Adrenal gland (tissue), 5 donors: ENCODE measurements around the gene PTPRN2.

Source experiments
- POLR2A ChIP-seq, 2 donors: fragments of 450-650 bp; IDR thresholded peaks; one replicate each; pipeline ENCODE4 v1.6.1; 2017; ENCODE audit warnings: antibody characterized with exemption in 2 of 2, mild to moderate bottlenecking in 2 of 2, moderate library complexity in 1 of 2
- TF ChIP-seq, protein P1 (sequence below), 6 experiments: fragments of 450-650 bp in 4 of 6; fragments of 200-600 bp in 2 of 6; sonication (generic) in 1 of 6; IDR thresholded peaks; 1 replicate in 5 of 6; 2 replicates in 1 of 6; pipeline versions ENCODE4 v1.5.1 to v1.8.0; 2016 to 2021; ENCODE audit warnings: antibody characterized with exemption in 6 of 6, mild to moderate bottlenecking in 2 of 6, moderate library complexity in 1 of 6
- donor health status: DM: no; HTN: no; CAD: no.

DNA sequence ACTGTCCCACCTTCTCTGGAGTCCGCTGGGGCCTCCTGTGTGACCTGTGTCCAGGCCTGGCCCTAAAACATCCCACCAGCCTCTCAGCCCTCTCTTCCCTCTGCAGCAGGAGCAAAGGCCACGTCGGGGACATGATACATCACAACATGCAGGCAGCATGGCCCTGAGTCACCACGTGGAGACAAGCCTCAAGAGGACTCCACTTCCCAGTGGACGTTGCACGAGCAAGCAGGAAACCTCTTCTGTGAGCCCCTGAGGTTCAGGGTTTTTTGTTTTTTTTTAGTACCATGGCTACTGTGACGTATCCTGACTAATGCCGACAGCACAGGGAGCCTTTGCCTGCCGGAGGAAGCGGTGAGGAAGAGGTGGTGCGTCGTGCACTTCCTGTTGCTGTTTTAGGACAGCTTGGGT is 1084.9 kb downstream of the PTPRN2 start:
- TF ChIP-seq, protein P1, sequence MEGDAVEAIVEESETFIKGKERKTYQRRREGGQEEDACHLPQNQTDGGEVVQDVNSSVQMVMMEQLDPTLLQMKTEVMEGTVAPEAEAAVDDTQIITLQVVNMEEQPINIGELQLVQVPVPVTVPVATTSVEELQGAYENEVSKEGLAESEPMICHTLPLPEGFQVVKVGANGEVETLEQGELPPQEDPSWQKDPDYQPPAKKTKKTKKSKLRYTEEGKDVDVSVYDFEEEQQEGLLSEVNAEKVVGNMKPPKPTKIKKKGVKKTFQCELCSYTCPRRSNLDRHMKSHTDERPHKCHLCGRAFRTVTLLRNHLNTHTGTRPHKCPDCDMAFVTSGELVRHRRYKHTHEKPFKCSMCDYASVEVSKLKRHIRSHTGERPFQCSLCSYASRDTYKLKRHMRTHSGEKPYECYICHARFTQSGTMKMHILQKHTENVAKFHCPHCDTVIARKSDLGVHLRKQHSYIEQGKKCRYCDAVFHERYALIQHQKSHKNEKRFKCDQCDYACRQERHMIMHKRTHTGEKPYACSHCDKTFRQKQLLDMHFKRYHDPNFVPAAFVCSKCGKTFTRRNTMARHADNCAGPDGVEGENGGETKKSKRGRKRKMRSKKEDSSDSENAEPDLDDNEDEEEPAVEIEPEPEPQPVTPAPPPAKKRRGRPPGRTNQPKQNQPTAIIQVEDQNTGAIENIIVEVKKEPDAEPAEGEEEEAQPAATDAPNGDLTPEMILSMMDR (IDR thresholded peaks at IDR 0.05), result no peak
- no peak for TF ChIP-seq POLR2A (IDR thresholded peaks at IDR 0.05)
